H9 (cell line): ENCODE data around the gene GABBR2. TPM values are rescaled to one million over a fixed set of nuclear protein-coding genes. Genes with fewer than 3 reads are reported as not detected.

Experiments
- DNase-seq: peaks from one replicate; pipeline ENCODE4 v3.0.0-alpha.2; 2017
- H2AFZ ChIP-seq: one replicate; pipeline ENCODE4 v1.6.1; 2013; ENCODE audit warnings: mild to moderate bottlenecking, low read length, control low read depth, moderate library complexity
- H2AK5ac ChIP-seq: 2 replicates; pipeline ENCODE4 v1.6.1; 2013; ENCODE audit warnings: low read length, control low read depth, mixed read lengths; ENCODE audit not compliant: insufficient read length
- H2BK120ac ChIP-seq: one replicate; pipeline ENCODE4 v1.6.1; 2013; ENCODE audit warnings: low read depth, mild to moderate bottlenecking, low read length, control low read depth, inconsistent platforms; ENCODE audit not compliant: poor library complexity, severe bottlenecking
- H2BK12ac ChIP-seq: 2 replicates; pipeline ENCODE4 v1.6.1; 2013; ENCODE audit warnings: low read length, control low read depth, mixed read lengths, low read depth; ENCODE audit not compliant: insufficient read length
- H2BK15ac ChIP-seq: 2 replicates; pipeline ENCODE4 v1.6.1; 2013; ENCODE audit warnings: low read depth, low read length, control low read depth
- H2BK20ac ChIP-seq: one replicate; pipeline ENCODE4 v1.6.1; 2013; ENCODE audit warnings: low read depth, mild to moderate bottlenecking, low read length, control low read depth, inconsistent platforms; ENCODE audit not compliant: poor library complexity, severe bottlenecking
- H2BK5ac ChIP-seq: 2 replicates; pipeline ENCODE4 v1.6.1; 2013; ENCODE audit warnings: low read length, control low read depth, mixed read lengths; ENCODE audit not compliant: insufficient read length
- H3K14ac ChIP-seq: 2 replicates; pipeline ENCODE4 v1.6.1; 2013; ENCODE audit warnings: low read length, control low read depth; ENCODE audit not compliant: insufficient read depth
- H3K18ac ChIP-seq: 2 replicates; pipeline ENCODE4 v1.6.1; 2013; ENCODE audit warnings: low read depth, mild to moderate bottlenecking, mixed read lengths, low read length, control low read depth; ENCODE audit not compliant: insufficient read length
- H3K23ac ChIP-seq: 2 replicates; pipeline ENCODE4 v1.6.1; 2013; ENCODE audit warnings: low read length, control low read depth, mixed read lengths, low read depth; ENCODE audit not compliant: insufficient read length
- H3K23me2 ChIP-seq: 2 replicates; pipeline ENCODE4 v1.6.1; 2013; ENCODE audit warnings: low read depth, mild to moderate bottlenecking, mixed read lengths, low read length, control low read depth; ENCODE audit not compliant: insufficient read length, poor library complexity, severe bottlenecking
- H3K27ac ChIP-seq: 2 replicates; pipeline ENCODE4 v1.5.1; 2013; ENCODE audit warnings: low read length, control low read depth, mixed read lengths, low read depth; ENCODE audit not compliant: insufficient read length
- H3K27me3 ChIP-seq: 2 replicates; pipeline ENCODE4 v1.6.1; 2013; ENCODE audit warnings: low read length, control low read depth, inconsistent platforms; ENCODE audit not compliant: insufficient read depth
- H3K4ac ChIP-seq: 2 replicates; pipeline ENCODE4 v1.6.1; 2013; ENCODE audit warnings: low read depth, mild to moderate bottlenecking, control low read depth, inconsistent platforms, low read length, moderate library complexity
- H3K4me1 ChIP-seq: 2 replicates; pipeline ENCODE4 v1.6.1; 2013; ENCODE audit warnings: low read length, control low read depth, inconsistent platforms; ENCODE audit not compliant: insufficient read depth
- H3K4me2 ChIP-seq: 2 replicates; pipeline ENCODE4 v1.6.1; 2013; ENCODE audit warnings: low read length, control low read depth, mixed read lengths; ENCODE audit not compliant: insufficient read length, insufficient read depth
- H3K56ac ChIP-seq: 2 replicates; pipeline ENCODE4 v1.6.1; 2013; ENCODE audit warnings: low read depth, mild to moderate bottlenecking, mixed read lengths, low read length, control low read depth; ENCODE audit not compliant: insufficient read length
- H3K79me1 ChIP-seq: 2 replicates; pipeline ENCODE4 v1.6.1; 2013; ENCODE audit warnings: low read depth, mild to moderate bottlenecking, moderate library complexity, low read length, control low read depth, inconsistent platforms; ENCODE audit not compliant: insufficient read depth, poor library complexity, severe bottlenecking
- H3K79me2 ChIP-seq: 2 replicates; pipeline ENCODE4 v1.6.1; 2013; ENCODE audit warnings: low read length, control low read depth, inconsistent platforms; ENCODE audit not compliant: insufficient read depth
- H3K9ac ChIP-seq: 2 replicates; pipeline ENCODE4 v1.6.1; 2013; ENCODE audit warnings: low read length, control low read depth, mixed read lengths; ENCODE audit not compliant: insufficient read length; ENCODE audit errors: extremely low read depth
- H3K9me3 ChIP-seq: one replicate; pipeline ENCODE4 v1.6.1; 2013; ENCODE audit warnings: low read depth, low read length, inconsistent platforms; ENCODE audit not compliant: control insufficient read depth
- H3T11ph ChIP-seq: one replicate; pipeline ENCODE4 v1.6.1; 2013; ENCODE audit warnings: mild to moderate bottlenecking, low read length, control low read depth, inconsistent platforms
- H4K20me1 ChIP-seq: one replicate; pipeline ENCODE4 v1.6.1; 2013; ENCODE audit not compliant: control insufficient read depth, insufficient read length, insufficient read depth
- H4K5ac ChIP-seq: 2 replicates; pipeline ENCODE4 v1.6.1; 2013; ENCODE audit warnings: low read depth, mild to moderate bottlenecking, mixed read lengths, low read length, control low read depth; ENCODE audit not compliant: insufficient read length
- H4K8ac ChIP-seq: replicated peaks from 2 replicates; pipeline ENCODE4 v1.6.1; 2013; ENCODE audit warnings: low read length, control low read depth, mixed read lengths, low read depth; ENCODE audit not compliant: insufficient read length
- H4K91ac ChIP-seq: 2 replicates; pipeline ENCODE4 v1.6.1; 2013; ENCODE audit warnings: low read depth, mild to moderate bottlenecking, moderate library complexity, mixed read lengths, low read length, control low read depth; ENCODE audit not compliant: insufficient read length
- H3K27ac Mint-ChIP-seq, 3 experiments: 2 replicates in 2 of 3; 3 replicates in 1 of 3; pipeline ENCODE4 v1.8.0; 2020 to 2021; ENCODE audit warnings: mixed read lengths in 3 of 3, mild to moderate bottlenecking in 1 of 3, moderate library complexity in 1 of 3
- H3K27me3 Mint-ChIP-seq: 2 replicates; pipeline ENCODE4 v1.8.0; 2021; ENCODE audit warnings: low read depth, mild to moderate bottlenecking, moderate library complexity, mixed read lengths
- H3K36me3 Mint-ChIP-seq, 3 experiments: 2 replicates in 2 of 3; 3 replicates in 1 of 3; pipeline ENCODE4 v1.8.0; 2020 to 2021; ENCODE audit warnings: low read depth in 3 of 3, mixed read lengths in 3 of 3; ENCODE audit not compliant: insufficient read depth in 1 of 3
- H3K4me1 Mint-ChIP-seq, 2 experiments: 2 replicates each; pipeline ENCODE4 v1.8.0; 2020; ENCODE audit warnings: mixed read lengths in 2 of 2
- H3K4me3 Mint-ChIP-seq, 2 experiments: 2 replicates in 1 of 2; 3 replicates in 1 of 2; pipeline ENCODE4 v1.8.0; 2020 to 2021; ENCODE audit warnings: mild to moderate bottlenecking in 2 of 2, mixed read lengths in 2 of 2, moderate library complexity in 1 of 2
- H3K9me3 Mint-ChIP-seq, 2 experiments: 2 replicates in 1 of 2; 3 replicates in 1 of 2; pipeline ENCODE4 v1.8.0; 2020; ENCODE audit warnings: mild to moderate bottlenecking in 2 of 2, mixed read lengths in 2 of 2, moderate library complexity in 1 of 2
- CTCF ChIP-seq: fragments of 200-600 bp; sonication (generic); conservative IDR thresholded peaks from 3 replicates; pipeline ENCODE4 v1.8.0; 2021; ENCODE audit warnings: antibody characterized with exemption, mild to moderate bottlenecking
- WGBS: extraction: QIAGEN DNeasy Blood & Tissue Kit; methylation state at CpG from one replicate; pipeline ENCODE4 v1.1.7; 2013; ENCODE audit warnings: missing lambda C conversion rate, low lambda C conversion rate, mixed read lengths; ENCODE audit not compliant: insufficient read length; ENCODE audit errors: extremely low coverage; 5-methylcytosine and 5-hydroxymethylcytosine counted together
- total RNA-seq: library from RNA; stranded (reverse); gene quantifications from 2 replicates; pipeline ENCODE4 v1.2.1, GENCODE V29; 2021

Gene GABBR2
- total RNA-seq, 1 experiment from 2014 or later, result 0.66 TPM

- H3K23me2 ChIP-seq, result no peaks in the 10 kb centered on the region
- no peak overlapping the region for H3K9ac ChIP-seq
- no peak overlapping the region for H2AFZ ChIP-seq
- H3K4ac ChIP-seq, result no peak overlapping the region
- Mint-ChIP-seq H3K27ac (no peak overlapping the region), H3K9me3 (no peaks in the 10 kb centered on the region), H3K4me3 (no peak overlapping the region), H3K27me3 (peaks cover 2% of the 10 kb centered on the region), H3K4me1 (peaks cover 0 to 5% of the 10 kb centered on the region in 2 experiments; a peak in 2 of 4 replicates), H3K36me3 (no peaks in the 10 kb centered on the region)
- WGBS, result no CpG with 5 or more reads among the region's 9 CpGs
- H2BK5ac ChIP-seq, result no peak overlapping the region
- H2BK12ac ChIP-seq, result no peak overlapping the region
- no peak overlapping the region for H2BK120ac ChIP-seq
- no peak overlapping the region for H2BK20ac ChIP-seq
- H3K14ac ChIP-seq, result no peak overlapping the region
- TF ChIP-seq CTCF, result no peak
- no peak overlapping the region for H2BK15ac ChIP-seq
- H3K18ac ChIP-seq, result no peak overlapping the region
- no peak overlapping the region for H4K91ac ChIP-seq
- DNase-seq, result no peak
- no peak overlapping the region for H4K5ac ChIP-seq
- H3K79me1 ChIP-seq, result no peaks in the 10 kb centered on the region
- no peaks in the 10 kb centered on the region for H3K9me3 ChIP-seq
- H3K4me2 ChIP-seq, result no peak overlapping the region
- no peaks in the 10 kb centered on the region for H3K79me2 ChIP-seq
- no peak overlapping the region for H3K56ac ChIP-seq
- no peak overlapping the region for H4K8ac ChIP-seq
- no peak overlapping the region for H3K23ac ChIP-seq
- no peaks in the 10 kb centered on the region for H4K20me1 ChIP-seq
- no peaks in the 10 kb centered on the region for H3K27me3 ChIP-seq
- H2AK5ac ChIP-seq, result no peak overlapping the region
- no peak overlapping the region for H3T11ph ChIP-seq
- no peak overlapping the region for H3K27ac ChIP-seq
- no peaks in the 10 kb centered on the region for H3K4me1 ChIP-seq
Observed at GRCh38 chr9:98570055-98570454, 138.7 kb downstream of the GABBR2 start.
